Erythroblast (primary cell): ENCODE results near the gene MAP7D3.
"Not testable (repeated sequence)": the region's sequence is repeated elsewhere in the genome, so short reads cannot be mapped to it uniquely, and the experiment has no call there.

ENCODE experiments used
- DNase-seq, 2 experiments: peaks; one replicate each; lab custom pipeline; 2025; lab: John Stamatoyannopoulos, UW
- GATA1 ChIP-seq: IDR thresholded peaks from 2 replicates; pipeline ENCODE4 v1.6.1; 2011; ENCODE audit warnings: low read depth, mild to moderate bottlenecking, control low read depth, low read length, moderate library complexity
- POLR2A ChIP-seq: IDR thresholded peaks from 2 replicates; pipeline ENCODE4 v1.6.1; 2011; ENCODE audit warnings: mild to moderate bottlenecking, low read length

MAP7D3 gene

DNA sequence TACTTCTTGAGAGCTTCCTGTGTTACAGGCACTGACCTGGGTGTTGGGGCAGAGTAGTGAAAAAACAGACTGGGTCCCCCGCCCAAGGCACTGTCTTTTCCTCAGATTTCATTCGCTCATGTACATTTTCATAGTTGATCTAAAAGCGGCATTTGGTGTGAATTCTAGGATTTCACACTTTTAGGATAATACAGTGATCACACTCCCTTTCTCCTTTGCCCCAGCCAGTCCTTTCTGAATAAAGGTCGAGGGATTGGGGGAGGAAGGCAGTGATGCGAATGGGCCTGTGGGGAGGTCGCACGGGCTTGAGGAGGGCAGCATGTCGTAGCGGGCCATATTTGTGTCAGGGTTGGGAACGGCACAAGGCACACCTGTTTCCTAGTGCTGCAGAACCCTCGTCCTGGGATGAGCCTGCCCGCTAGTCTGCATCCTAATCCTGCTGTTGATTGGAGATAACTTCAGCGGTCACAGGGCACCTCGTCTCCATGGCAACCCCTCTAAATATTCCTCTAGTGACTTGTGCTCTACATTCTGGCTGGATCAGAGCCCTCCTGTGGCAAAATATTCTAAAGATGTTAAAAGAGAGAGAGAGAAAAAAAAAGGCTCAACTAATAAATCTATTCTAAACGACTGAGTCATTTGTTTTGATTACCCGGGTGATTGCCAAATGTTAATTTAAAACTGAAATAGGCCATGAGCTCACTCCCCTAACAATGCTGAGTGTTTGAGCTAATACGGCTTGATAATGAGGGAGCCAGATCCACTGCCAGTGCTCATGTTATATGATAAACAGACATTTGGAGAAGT lies 82.1 kb downstream of the MAP7D3 start:
- DNase-seq, result peak in 1 of 2 experiments; percentile 1

DNA sequence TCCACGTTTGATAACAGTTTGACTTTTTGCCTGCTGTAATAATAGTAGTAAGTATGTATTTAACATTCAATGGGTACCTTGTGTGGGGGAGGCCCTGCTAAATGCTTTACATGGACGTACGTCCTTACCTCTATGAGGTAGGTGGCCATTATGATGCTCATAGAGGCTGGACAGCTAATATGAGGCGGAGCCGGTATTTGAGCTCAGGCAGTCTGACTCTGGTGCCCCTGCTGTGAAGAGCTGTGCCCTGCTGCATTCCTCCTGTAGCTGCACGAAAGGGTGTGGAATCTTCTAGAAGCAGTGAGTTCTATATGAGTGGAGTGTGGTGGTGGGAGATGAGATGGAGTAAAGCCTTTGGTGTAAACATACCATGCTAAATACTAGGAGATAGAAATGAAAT lies 83.2 kb downstream of the MAP7D3 start:
- not testable (repeated sequence) for DNase-seq

More for the DNA sequence above, 82.1 kb downstream of the MAP7D3 start:
- no peak for TF ChIP-seq POLR2A
- TF ChIP-seq GATA1, result no peak

DNA sequence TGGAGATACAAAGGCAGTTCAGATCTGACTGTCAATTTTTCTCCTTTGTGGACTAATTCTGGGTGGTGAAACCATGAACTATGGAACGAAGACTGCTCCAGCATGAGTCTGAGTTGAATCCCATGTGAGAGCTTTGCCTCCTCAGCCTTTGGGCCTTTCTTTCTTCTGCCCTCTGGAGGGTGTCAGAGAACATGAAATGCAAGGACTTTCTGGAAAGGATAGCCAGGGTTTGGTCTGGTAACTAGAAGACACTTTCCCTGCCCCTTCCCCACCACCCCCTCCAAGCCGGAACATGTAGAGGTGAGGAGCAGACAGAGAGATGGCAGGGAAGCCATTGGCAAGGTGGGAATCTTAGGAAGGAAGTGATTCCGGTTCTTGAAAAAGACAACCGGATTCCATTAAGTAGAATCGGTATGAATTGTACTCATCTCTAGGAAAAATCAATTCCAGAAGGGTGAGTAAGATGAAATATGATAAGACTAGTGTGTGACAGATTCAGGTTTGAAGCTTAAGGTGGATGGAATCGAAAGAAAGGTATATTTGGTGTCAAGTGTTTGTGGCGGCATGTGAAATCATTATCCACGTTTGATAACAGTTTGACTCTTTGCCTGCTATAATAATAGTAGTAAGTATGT lies 84.9 kb downstream of the MAP7D3 start:
- TF ChIP-seq POLR2A, result no peak
- TF ChIP-seq GATA1, result no peak
- no peak for DNase-seq

DNA sequence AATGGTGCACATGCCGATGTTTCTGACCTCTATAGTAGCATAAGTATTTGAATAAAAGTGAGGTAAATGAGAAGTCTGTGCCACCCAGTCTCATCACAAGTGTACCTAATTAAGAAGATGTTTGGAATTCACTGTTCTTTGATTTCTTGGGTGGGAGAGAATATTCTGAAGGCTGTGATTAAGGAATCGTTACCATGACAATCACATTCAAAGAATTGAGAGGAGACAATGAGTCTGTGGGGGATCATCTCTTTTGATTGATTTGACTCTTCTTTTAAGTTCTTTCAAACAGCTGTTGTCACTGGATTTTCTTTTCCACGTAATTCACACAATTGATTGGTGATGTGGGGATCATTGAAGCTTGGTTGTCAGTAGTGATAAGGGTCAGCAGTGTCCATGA lies 85.8 kb downstream of the MAP7D3 start:
- DNase-seq, result no peak

DNA sequence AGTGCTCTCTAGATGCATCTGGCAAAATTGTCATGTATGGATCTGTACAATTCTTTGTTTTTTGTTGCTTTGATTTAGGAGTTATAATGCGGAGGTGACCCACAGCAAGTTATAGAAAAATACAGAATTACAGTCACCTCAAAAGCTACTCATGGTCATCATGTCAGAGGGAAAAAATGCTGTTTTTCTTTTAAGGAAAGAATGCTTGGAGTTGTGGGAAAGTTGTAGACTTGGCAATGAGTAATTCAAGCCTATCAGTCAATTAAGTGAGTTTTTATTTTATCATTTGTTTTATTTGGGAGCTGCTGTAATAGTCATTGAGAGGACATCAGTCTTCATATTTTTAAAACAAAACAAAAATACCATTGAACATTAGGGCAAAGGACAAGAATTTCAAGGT lies 87.5 kb downstream of the MAP7D3 start:
- TF ChIP-seq GATA1 (no peak), POLR2A (no peak)
- no peak for DNase-seq

More for the DNA sequence above, 85.8 kb downstream of the MAP7D3 start:
- TF ChIP-seq GATA1, result no peak
- no peak for TF ChIP-seq POLR2A
